ENCODE results near the gene RUNX3.

The RUNX3 gene

DNA sequence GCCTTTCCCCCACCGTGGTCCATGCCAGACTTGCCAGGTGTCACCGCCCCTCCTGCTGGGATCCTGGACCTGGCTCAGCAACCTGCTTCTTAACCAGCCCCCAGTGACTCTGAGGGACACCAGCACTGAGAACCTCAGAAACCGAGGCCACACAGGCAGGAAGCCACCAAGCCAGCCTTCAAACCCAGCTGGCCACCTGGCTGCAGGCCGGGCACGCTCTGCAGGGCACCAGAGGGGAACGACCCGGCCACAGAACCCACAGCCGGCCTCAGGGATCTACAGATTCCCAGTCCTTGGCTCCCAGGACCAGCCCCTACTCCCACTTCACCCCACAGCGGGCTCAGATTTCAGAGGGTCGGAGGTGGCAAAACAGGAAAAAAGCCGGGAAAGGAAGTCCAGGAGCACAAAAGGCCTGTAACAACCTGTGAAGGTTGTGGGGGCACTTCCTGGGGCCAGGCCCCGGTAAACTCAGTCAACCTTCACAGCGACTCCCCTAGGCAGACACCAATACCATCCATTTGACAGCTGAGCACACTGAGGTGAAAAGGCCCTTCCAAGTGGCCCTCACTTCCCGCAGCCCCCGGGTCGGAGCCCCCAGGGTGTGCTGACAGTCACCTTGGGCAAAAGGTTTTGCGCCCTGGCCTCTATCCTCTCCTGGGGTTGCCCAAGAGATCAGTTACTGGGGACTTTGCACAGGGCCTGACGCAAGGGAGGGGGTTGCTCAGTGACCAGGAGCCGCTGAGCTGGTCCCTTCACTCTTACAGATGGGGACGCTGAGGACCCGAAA lies 14.1 kb downstream of the RUNX3 start:
- H3K36me3 ChIP-seq = peaks cover 5% of the 10 kb centered on the region
- H3K9me3 ChIP-seq (ENCODE audit: severe bottlenecking) = no peaks in the 10 kb centered on the region

DNA sequence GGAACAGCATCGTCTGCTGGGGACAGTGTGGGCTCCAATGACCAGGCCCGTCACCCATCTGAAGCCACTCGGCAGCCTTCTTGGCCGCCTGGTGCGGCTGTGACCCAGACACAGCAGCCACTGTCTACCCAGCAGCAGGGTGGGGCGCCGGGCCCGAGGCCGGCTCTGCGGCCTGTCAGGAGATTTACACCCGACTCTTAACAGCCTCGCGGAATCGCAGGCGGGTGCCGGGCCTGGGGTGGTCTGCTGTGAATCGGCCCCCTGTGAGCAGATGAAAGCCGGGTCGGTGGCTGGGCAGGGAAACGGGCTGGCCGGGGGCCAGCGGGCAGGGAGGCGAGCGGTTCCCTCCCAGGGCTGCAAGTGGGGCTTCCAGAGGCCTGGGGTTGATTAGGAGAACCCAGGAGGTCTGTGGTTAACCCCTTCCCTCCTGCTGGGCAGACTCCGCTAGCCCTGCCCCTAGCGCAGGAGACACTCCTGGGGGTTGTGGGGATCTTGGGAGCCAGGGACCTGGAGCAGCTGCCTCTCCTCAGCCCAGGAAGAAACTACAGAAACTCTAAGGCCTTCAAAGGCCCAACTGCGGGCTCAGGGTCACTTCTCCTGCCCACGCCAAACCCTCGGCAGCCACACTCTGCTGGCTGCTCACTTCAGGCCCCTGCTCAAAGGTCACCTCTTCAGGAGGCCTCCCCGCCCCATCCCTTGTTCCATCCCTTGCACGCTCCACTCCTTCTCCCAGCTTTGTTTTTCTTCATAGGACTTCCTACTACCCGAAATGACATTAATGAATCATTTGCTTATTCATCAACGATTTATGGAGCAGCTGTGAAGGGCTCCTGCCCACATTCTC lies 15.6 kb downstream of the RUNX3 start:
- H3K27ac ChIP-seq = no peak overlapping the region
- no peaks in the 10 kb centered on the region for H3K27me3 ChIP-seq (ENCODE audit: insufficient read depth, low read depth, severe bottlenecking)
- no peak overlapping the region for H3K4me3 ChIP-seq (ENCODE audit: low read depth, low read length)
- DNase-seq = no peak
- TF ChIP-seq, protein P1, sequence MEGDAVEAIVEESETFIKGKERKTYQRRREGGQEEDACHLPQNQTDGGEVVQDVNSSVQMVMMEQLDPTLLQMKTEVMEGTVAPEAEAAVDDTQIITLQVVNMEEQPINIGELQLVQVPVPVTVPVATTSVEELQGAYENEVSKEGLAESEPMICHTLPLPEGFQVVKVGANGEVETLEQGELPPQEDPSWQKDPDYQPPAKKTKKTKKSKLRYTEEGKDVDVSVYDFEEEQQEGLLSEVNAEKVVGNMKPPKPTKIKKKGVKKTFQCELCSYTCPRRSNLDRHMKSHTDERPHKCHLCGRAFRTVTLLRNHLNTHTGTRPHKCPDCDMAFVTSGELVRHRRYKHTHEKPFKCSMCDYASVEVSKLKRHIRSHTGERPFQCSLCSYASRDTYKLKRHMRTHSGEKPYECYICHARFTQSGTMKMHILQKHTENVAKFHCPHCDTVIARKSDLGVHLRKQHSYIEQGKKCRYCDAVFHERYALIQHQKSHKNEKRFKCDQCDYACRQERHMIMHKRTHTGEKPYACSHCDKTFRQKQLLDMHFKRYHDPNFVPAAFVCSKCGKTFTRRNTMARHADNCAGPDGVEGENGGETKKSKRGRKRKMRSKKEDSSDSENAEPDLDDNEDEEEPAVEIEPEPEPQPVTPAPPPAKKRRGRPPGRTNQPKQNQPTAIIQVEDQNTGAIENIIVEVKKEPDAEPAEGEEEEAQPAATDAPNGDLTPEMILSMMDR (IDR thresholded peaks at IDR 0.05; ENCODE audit: low read depth, low read length) = no peak
- peaks cover 5% of the 10 kb centered on the region for H3K36me3 ChIP-seq
- no peaks in the 10 kb centered on the region for H3K9me3 ChIP-seq (ENCODE audit: severe bottlenecking)

More for the DNA sequence above, 14.1 kb downstream of the RUNX3 start:
- no peak overlapping the region for H3K4me3 ChIP-seq (ENCODE audit: low read depth, low read length)
- DNase-seq = no peak
- TF ChIP-seq, protein P1 (IDR thresholded peaks at IDR 0.05; ENCODE audit: low read depth, low read length) = no peak
- H3K27ac ChIP-seq = no peak overlapping the region
- no peaks in the 10 kb centered on the region for H3K27me3 ChIP-seq (ENCODE audit: insufficient read depth, low read depth, severe bottlenecking)

DNA sequence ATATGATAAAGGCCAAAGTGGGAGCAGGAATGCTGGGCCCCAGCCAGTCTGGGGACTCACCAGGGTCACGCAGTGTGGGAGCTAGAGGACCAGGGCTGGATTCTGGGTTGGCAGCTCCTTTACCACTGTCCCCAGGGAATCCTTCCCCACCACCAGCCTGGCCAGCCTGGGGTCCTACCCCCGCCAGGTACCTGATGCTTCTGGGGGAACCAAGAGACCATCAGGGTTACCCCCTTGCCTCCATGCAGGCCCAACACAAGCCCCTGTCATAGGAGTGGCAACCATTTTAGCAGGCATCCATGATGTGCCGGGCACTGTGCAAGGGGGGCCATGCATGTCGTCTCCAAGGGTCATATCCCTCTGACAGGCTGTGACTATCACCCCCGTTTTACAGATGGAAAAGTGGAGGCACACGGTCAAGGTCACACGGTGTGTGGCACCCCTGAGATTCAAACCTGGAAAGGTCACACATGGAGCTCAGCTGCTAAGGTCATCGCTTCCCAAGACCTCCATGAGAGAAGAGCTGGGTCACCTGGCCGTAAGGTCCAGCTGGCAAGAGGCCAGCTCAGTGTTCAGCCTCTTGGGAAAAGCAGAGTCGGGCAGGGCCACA lies 16.4 kb downstream of the RUNX3 start:
- no peaks in the 10 kb centered on the region for H3K27me3 ChIP-seq (ENCODE audit: insufficient read depth, low read depth, severe bottlenecking)
- DNase-seq = no peak
- H3K4me3 ChIP-seq (ENCODE audit: low read depth, low read length) = no peak overlapping the region
- peaks cover 5% of the 10 kb centered on the region for H3K36me3 ChIP-seq
- TF ChIP-seq, protein P1 (IDR thresholded peaks at IDR 0.05; ENCODE audit: low read depth, low read length) = no peak
- no peaks in the 10 kb centered on the region for H3K9me3 ChIP-seq (ENCODE audit: severe bottlenecking)
- no peak overlapping the region for H3K27ac ChIP-seq

DNA sequence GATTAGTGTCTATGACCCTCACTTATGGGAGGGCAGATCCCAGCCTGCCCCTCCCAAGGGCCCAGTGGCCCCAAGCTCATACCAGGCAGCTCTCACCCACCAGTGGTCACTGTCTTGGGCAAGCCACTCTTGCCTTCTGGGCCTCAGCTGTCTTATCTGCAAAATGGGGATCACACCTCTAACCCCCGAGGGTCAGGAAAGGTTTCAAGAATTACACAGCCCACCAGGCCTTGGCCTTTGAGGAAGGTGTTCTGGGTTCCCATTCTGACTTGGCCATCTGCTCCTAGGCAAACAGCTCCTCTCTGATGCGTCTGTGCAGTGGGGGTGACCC lies 16.8 kb downstream of the RUNX3 start:
- no peak overlapping the region for H3K27ac ChIP-seq
- H3K27me3 ChIP-seq (ENCODE audit: insufficient read depth, low read depth, severe bottlenecking) = no peaks in the 10 kb centered on the region
- DNase-seq = no peak
- TF ChIP-seq, protein P1 (IDR thresholded peaks at IDR 0.05; ENCODE audit: low read depth, low read length) = no peak
- H3K9me3 ChIP-seq (ENCODE audit: severe bottlenecking) = no peaks in the 10 kb centered on the region
- no peak overlapping the region for H3K4me3 ChIP-seq (ENCODE audit: low read depth, low read length)
- H3K36me3 ChIP-seq = peaks cover 5% of the 10 kb centered on the region

DNA sequence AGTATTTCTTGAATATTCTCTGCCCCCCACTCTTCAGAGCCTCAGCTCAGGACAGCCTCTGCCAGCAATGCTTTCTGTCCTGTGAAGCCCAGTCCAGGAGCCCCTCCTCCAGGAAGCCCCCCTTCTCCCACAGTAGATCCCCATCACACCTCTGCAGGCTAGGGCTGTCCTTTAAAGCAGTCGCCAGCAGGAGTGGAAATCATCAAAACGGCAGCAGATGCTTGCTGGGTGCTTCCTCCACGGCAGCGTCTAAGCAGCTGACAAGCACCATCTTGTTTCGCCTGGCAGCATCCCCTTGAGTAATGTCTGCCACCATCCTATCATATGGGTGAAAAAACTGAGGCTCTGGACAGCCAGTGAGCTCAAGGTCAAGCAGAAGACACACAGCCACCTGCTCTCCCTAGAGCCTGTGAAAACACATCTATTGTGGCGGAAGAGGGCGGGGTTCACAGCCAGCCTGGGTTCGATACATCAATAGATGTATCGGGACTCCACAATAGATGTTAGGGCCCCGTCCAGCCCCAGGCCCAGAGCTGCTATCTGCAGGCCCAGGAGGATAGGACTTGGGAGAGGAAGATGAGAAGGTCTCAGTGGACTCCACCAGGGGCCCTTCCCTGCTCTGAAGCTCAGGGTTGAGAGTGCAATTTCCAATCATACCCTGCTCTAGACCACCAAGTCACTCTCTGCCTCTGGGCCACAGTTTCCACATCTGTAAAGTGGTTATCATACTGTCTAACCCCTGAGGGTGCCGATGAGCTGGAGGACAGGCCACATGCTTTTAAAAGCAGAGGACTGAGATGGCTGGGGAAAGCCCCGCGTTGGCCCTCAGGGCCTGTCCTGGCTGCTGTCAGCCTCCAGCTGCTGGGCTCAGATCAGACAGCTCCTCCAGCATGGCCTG lies 17.5 kb downstream of the RUNX3 start:
- Histone ChIP-seq H3K9me3 (ENCODE audit: severe bottlenecking) (no peaks in the 10 kb centered on the region), H3K27ac (no peak overlapping the region), H3K27me3 (ENCODE audit: insufficient read depth, low read depth, severe bottlenecking) (no peaks in the 10 kb centered on the region), H3K4me3 (ENCODE audit: low read depth, low read length) (no peak overlapping the region), H3K36me3 (peaks cover 2% of the 10 kb centered on the region)
- DNase-seq = peak; percentile 28
- TF ChIP-seq, protein P1 (IDR thresholded peaks at IDR 0.05; ENCODE audit: low read depth, low read length) = no peak

Data from WERI-Rb-1 (cell line).